KG1 (cell line): ENCODE results near the gene PRDM16.

Source experiments
- DNase-seq: peaks from one replicate; lab custom pipeline; 2025; lab: John Stamatoyannopoulos, UW

The PRDM16 gene

DNA sequence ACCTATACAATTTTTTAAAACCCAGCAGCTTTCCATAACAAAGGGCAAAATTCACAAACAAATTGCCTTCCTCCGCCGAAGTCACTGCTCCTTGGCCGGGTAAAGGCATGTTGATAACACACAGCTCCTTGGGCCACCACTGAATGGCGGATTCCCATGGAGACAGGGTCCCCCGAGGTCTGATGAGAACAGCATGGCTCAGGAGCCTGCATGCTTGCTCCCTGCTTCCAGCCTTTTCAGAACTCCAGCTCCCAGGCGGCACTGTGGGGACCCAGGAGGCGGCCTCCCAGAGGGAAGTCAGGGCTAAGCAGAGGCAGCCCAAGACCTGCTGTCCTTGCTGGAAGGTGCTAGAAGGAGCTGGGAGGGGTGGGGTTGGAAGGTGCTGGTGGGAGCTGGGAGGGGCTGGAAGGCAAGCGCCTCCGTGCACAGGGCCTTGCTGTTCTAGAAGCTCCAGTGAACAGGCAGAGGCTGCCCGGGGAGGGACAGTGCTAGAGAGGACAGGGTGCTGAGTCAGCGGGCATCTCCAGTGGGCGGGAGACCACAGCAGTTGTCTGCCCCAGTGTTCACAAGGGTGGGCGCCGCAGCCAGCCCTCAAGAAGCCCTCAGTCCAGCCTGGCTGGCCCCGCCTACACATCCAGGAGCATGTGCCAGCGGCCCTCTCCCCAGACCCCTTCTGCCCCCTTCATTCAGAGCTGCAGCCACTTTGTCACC is 35.1 kb downstream of the PRDM16 start:
- no peak for DNase-seq

DNA sequence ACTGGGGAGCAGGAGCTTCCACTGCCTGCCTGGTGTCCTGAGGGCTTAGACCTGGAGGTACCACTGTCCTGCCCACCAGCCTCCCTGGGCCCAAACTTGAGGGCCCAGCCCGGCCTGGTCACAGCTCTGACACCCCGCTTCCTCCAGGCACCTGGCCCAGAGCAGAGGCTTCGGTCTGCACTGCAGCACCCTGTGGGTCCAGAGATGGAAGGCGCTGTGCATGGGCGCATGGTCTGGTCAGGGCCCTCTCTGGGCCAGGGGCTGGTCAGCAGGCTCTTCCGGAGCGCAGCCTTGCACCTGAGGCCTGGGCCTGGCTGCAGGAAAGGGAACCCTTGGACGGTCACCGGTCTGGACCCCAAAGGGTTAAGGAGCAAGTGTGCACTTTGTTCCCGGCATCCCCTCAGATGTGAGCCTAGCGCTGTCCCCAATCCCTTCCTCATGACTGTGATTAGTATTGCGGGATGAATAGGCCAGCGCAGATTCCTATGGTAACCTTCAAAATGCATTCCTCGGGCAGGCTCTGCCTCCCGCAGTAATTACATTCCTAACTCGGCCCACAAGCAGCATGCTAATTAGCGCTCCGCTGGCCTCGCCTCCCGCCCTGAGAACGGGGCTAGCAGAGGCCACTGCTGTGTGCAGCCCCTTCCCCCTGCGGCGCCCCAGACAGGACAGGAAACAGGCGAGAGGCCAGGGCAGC is 36.3 kb downstream of the PRDM16 start:
- DNase-seq, result no peak

DNA sequence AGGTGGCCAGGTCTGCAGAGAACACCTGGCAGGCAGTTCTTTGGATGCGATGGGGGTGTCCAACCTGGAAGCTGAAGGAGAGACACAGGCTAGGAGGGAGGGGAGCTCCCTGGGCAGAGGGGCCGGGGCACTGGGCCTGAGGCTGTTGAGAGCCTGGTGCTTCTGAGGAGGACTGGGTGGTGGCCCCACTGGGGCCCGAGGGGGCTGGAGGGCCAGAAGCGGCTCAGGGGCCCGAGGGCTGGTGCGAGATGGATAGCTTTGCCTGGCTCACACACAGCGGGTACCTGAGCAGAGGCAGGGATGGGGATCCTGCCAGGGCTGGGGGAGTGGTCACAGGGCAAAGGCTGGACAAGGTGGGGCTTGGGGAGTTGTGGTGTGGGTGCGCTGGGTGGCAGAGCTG is 37.2 kb downstream of the PRDM16 start:
- no peak for DNase-seq

DNA sequence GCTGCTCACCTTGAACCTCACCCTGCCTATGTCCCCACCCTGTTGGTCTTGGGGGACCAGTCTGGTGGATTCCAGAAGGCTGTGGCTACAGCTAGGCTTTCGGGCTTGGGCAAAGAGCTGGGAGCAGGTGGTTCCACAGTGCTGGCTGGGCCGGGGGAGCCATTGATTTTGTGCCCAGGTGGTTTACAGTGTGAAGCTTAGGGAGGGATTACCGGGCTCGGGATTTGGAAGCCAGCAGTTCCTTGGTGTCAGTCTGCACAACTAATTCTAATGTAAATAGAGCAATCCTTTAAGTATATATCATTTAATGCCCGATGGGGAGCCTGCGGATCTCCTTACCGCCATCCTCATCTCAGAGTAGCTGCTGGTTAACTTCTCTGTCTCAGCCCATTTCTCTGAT is 38.2 kb downstream of the PRDM16 start:
- no peak for DNase-seq

DNA sequence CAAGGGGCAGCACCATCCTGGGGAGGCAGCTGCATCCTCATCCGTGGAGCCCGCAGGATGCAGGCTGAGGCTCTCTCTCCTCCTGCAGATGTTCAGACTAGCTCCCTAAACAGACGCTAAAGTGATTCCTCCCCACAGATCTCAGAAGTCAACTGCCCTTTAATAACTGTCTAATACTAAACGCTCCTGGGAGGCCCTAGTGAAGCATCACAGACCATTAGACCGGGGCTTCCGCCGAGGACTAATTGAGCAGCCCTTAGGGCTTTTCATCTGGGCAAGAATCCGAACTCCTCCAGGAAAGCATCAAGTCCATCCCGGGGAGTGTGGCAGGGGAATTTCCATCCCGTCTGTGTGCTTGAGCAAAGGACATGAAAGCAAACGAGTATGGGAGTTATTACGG is 40.4 kb downstream of the PRDM16 start:
- no peak for DNase-seq

GRCh38 chr1:3111348-3112021 is 42.5 kb downstream of the PRDM16 start:
- DNase-seq, result no peak

DNA sequence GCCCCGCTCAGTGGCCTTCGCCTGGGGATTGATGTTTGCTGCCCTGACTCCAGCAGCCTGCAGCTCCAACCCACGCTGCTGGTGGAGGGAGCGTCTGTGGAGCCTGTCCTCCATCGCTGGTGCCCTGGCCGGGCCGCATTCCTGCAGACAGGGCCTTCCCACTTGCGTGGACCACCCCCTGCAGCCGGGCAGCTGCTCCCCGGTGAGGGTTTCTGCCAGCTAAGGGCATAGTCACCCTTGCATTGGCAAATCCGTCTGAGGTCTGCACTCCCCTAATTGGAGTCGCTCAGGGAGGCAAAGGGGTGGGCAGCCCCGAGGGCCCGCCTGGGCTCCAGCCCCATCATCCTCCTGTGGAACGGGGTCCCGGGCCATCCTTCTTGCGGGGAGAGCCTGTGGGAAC is 43.5 kb downstream of the PRDM16 start:
- DNase-seq, result no peak

- DNase-seq, result no peak
Observed at GRCh38 chr1:3113047-3113740, 44.2 kb downstream of the PRDM16 start.

- DNase-seq, result no peak
Observed at GRCh38 chr1:3113741-3114056, 44.7 kb downstream of the PRDM16 start.

GRCh38 chr1:3114131-3114744 is 45.2 kb downstream of the PRDM16 start:
- no peak for DNase-seq

DNA sequence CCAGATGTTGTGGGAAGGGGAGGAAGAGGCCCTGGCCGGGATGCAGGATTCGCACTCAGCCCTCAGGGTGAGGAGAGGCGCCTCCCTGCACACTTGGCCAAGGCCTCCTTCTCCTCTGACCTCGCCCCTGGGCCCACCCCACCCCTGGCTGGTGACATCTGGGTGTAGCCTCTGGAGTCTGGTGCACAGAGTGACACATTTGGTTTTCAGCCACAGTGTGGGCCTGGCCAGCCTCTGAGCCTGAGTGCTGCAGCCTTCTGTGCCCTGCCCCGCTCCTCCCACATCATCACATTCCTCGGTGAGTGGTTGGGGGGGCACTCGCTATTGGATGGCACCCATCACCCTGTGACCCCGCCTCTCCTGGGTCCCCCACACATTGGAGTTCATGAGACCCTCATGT is 45.8 kb downstream of the PRDM16 start:
- no peak for DNase-seq

GRCh38 chr1:3115275-3116149 is 46.5 kb downstream of the PRDM16 start:
- DNase-seq, result no peak

DNA sequence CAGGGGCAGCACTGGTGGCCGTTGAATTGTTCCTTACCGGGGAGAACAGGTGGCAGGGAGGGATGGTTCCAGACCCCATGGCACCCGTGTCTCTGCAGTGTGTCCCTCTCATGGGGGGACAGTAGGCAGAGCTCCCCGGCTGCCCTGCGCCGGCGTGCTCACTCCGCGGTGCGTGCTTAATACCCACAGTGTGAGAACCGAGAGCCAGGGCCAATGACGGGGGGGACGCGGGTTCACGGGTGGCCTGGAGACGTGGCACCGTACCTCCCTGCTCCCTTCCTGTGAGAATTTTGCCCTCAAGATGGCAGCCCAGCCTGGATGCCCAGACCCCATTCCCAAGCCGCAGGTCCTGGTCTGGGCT is 47.1 kb downstream of the PRDM16 start:
- no peak for DNase-seq

- no peak for DNase-seq
Observed at GRCh38 chr1:3116560-3116959, 47.6 kb downstream of the PRDM16 start.

DNA sequence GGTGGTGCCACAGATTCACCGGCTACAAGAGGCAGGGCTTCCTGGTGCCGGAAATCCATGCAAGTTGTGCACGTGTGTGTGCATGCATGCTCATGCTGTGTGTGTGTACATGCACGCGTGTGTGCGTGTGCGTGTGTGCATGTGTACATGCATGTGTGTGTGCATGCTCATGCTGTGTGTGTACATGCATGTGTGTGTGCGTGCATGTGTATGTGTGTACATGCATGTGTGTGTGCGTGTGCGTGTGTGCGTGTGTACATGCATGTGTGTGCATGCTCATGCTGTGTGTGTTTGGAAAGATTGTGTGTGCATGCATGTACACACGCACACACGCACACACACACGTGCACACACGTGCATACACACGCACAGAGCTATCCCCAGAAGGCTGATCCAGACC is 48.9 kb downstream of the PRDM16 start:
- DNase-seq, result no peak

DNA sequence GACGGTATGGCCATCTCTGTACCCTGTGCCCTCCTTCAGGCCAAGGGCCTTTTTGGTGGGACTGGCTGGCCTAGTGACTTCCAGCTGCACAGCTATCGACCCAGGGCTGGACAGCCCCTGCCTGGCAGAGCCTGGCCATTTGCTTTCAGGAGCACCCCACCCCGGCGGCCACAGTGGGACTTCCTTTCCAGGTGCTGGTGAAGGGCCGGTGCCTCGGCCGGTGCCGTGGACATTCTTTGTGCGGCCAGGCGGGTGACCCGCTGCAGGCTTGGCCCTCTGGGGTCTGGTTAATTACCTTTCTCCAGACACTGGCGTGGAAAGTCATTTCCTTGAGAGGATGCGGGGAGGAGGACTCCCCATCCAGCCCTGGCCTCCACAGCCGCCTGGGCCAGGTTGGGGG is 50.1 kb downstream of the PRDM16 start:
- DNase-seq, result no peak

- no peak for DNase-seq
Observed at GRCh38 chr1:3119725-3120124, 50.7 kb downstream of the PRDM16 start.

GRCh38 chr1:3120140-3120539 is 51.1 kb downstream of the PRDM16 start:
- no peak for DNase-seq

DNA sequence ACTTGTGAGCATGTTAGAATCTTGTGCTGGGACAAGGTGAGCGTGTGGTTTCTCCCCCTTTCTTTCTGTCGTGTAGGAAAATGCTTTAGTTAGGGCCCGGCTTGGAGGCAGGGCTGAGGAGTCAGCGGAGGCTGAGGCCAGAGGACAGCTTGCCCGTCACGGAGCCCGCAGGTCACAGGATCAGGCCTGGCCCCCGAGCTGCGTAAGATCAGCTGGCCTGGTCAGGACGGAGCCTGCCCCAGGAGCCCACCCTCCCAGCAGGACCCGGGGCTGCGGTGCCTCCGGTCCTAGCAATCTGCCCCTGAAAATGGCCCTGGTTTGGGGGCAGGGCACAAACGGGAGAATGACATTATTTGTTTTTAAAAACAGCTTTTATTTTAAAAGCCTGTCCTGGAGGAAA is 52.0 kb downstream of the PRDM16 start:
- DNase-seq, result no peak

GRCh38 chr1:3121401-3122210 is 52.6 kb downstream of the PRDM16 start:
- no peak for DNase-seq

DNA sequence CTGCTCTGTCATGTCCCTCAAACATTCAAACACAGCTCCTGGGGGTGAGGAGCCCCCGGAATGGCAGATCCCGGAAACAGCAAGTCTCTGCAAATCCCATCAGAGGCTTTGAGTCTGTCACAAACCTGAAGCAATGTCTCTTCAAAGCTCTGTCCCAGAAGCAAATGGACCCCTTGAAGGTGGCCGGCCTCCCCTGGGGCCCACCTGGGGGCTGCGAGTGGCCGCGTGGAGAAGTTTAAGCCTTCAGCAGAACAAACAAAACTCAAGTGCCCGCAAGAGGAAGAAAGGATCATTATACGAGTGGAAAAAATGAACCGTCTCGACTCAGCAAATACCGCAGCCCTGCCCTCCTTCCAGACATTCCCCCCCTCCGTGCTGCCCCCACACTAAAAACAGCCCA is 53.3 kb downstream of the PRDM16 start:
- no peak for DNase-seq
